GM12874 (cell line): Measurements from ENCODE around the gene LINC00237.

ENCODE experiments used
- TF ChIP-seq, protein P1 (sequence below): IDR thresholded peaks from 2 replicates; pipeline ENCODE4 v1.5.1; 2011; ENCODE audit warnings: low read depth, mild to moderate bottlenecking, control low read depth, low read length, moderate library complexity; ENCODE audit not compliant: insufficient read depth

LINC00237 gene

DNA sequence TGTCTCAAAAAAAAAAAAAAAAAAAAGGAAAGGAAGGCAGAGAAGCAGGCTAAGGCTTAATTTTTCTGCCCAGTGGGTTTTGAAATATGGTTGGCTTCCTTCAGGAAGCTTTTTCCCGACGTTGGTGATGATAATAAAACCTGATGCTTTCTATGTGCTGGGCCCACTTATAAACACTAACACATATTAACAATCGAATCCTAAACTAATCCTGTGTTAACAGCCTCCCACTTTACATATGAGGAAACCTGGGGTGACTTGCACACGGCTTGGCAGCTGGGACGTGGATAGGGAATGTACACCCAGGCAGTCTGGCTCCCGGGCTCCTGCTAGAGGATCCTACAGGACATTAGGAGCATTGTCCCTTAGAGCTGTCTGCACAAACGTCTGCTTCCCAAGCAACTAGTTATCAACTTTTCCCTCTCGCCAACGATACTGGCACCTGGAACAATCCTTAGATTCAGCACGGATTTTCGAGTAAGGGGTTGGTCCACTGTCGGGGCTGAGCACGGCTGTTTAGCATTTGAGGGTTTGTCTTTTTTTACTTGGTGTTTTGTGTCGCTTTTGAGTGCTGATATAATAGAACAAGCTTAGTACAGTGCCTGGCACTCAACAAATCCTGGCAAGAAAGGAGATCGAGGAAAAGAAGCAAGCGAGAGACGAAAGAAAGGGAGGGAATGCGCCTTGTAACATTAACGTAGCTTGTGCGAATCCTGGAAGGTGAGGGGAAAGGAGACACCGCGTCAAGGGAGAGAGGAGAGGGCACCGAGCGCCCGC, 19.1 kb upstream of the LINC00237 start:
- TF ChIP-seq, protein P1, sequence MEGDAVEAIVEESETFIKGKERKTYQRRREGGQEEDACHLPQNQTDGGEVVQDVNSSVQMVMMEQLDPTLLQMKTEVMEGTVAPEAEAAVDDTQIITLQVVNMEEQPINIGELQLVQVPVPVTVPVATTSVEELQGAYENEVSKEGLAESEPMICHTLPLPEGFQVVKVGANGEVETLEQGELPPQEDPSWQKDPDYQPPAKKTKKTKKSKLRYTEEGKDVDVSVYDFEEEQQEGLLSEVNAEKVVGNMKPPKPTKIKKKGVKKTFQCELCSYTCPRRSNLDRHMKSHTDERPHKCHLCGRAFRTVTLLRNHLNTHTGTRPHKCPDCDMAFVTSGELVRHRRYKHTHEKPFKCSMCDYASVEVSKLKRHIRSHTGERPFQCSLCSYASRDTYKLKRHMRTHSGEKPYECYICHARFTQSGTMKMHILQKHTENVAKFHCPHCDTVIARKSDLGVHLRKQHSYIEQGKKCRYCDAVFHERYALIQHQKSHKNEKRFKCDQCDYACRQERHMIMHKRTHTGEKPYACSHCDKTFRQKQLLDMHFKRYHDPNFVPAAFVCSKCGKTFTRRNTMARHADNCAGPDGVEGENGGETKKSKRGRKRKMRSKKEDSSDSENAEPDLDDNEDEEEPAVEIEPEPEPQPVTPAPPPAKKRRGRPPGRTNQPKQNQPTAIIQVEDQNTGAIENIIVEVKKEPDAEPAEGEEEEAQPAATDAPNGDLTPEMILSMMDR, result no peak

DNA sequence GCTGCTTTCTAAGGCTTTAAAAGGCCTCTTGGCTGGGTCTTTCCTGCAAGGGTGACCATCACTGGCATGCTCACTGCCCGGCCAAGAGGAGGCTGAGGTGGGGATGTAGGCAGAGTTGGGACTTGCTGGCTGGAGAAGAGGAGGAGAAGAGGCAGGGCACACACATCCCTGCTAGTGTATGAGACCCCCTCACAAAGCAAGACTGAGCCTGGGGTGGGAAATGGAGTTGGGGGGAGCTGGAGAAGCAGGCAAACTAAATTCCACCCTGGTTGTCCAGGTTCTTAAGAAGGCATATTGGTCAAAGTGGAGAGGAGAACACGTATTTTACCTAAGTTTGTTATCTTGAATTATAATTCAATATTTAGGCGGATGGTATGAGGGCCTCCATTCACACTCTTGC, 18.0 kb upstream of the LINC00237 start:
- TF ChIP-seq, protein P1, result no peak

DNA sequence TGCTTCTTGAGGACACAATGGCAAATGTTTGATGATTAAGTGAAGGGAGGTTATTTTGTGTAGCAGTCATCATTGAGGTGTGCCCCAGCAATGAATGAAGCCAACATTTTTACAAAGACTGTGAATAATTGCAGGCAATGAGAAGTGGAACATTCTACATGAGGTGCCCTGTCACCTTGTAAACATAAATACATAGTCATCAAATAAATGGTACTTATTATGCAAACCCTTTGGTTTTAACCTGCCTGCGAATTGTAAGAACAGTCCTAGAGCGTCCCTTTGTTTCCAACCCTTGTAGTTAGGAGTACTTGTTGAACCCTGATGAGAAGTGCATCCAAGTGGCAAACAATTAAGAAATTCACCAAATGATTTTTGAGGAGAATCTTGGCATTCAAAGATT, 12.6 kb upstream of the LINC00237 start:
- TF ChIP-seq, protein P1, result no peak

DNA sequence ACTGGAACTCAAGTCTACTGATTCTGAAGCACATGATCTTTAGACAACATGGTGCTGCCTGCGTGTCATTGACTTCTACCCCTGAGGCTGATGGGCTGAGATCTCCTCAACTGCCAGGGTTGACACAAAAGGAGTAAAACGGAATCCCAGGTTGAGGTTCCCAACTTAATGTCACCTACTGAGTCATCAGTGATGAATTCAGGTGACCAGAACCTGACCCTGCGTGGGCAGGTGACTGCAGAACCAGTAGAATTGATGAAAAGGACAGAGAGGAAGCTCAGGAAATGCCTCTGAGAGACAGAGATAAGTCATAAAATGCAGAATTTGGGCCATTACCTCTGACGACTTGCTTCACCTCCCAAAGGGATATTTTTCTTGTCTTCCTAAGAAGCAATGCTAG, 12.0 kb upstream of the LINC00237 start:
- TF ChIP-seq, protein P1, result no peak

DNA sequence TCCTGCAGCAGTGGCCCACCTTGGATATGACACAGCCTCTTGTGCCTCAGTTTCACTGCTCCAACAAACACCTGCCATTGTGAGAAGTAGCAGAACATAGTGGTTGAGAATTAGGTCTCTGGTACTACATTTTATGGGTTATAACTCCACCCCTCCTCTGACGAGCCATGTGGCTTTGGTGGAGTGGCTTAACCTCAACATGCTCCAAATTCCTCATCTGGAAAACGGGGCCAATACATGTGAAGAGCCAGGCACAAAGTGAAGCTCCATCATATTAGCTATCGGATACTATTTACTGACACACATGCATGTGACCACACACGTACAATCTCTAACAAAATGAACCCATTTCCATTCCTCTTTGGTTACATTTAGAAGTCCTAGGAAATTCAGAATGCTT, 11.4 kb upstream of the LINC00237 start:
- TF ChIP-seq, protein P1, result no peak

DNA sequence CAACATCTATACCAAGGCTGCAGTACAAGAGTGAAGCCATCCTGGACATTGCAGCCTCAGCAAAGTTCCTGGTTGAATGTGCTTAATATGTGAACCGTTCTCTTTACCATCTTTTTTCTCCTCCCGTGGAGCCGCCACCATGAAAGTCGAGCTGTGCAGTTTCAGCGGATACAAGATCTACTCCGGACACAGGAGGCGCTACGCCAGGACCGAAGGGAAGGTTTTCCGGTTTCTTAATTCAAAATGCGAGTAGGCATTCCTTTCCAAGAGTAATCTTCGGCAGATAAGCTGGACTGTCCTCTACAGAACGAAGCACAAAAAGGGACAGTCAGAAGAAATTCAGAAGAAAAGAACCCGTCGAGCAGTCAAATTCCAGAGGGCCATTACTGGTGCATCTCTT, 8.4 kb upstream of the LINC00237 start:
- TF ChIP-seq, protein P1, result no peak

DNA sequence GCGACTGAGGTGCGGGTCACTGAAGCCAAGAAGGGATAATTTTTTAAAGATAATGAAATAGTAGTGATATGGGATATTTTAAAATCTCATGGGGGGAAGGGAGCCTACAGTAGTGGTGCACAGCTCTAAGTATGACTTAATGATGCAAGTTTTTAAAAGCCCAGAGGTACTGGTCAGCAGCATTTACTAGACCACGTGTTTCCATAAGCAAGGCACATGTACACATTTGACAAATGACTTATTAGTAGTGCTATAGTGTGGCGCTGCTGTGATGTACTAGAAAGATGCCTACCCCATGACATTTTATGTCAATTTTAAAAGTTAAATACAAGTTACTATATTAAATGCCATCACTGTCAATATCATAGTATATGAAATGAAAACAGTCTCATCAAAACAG, 7.5 kb upstream of the LINC00237 start:
- TF ChIP-seq, protein P1, result no peak
